Gastroesophageal sphincter (tissue), 4 donors: ENCODE data around the gene POC1A. TPM values are rescaled to one million over a fixed set of nuclear protein-coding genes. Genes with fewer than 3 reads are reported as not detected.
A peak's percentile ranks its signal among the peaks of the same experiment; 100 is the strongest.

Experiments
- ATAC-seq: fragments of 150-250 bp; one replicate; pipeline ENCODE4 v1.9.1; 2016; ENCODE audit warnings: mild to moderate bottlenecking, moderate library complexity
- H3K27ac ChIP-seq, 4 donors: fragments of 200-600 bp; sonication (generic) in 3 of 4; 1 replicate in 3 of 4; 2 replicates in 1 of 4; pipeline ENCODE4 v1.5.1; 2016 to 2019
- H3K27me3 ChIP-seq: fragments of 200-600 bp; sonication (generic); one replicate; pipeline ENCODE4 v1.5.1; 2019
- H3K36me3 ChIP-seq, 2 donors: fragments of 200-600 bp; sonication (generic); one replicate each; pipeline ENCODE4 v1.5.1; 2019; ENCODE audit warnings: control low read depth in 1 of 2
- H3K4me1 ChIP-seq, 3 donors: fragments of 200-600 bp; sonication (generic); 1 replicate in 2 of 3; 2 replicates in 1 of 3; pipeline ENCODE4 v1.5.1; 2016 to 2019; ENCODE audit warnings: control low read depth in 2 of 3
- H3K4me3 ChIP-seq, 2 donors: fragments of 200-600 bp; sonication (generic); one replicate each; pipeline ENCODE4 v1.5.1; 2019; ENCODE audit warnings: mild to moderate bottlenecking in 1 of 2, moderate library complexity in 1 of 2
- H3K9me3 ChIP-seq, 3 donors: fragments of 200-600 bp; sonication (generic); one replicate each; pipeline ENCODE4 v1.5.1; 2017 to 2019; ENCODE audit warnings: control low read depth in 2 of 3
- CTCF ChIP-seq, 4 experiments: fragments of 200-600 bp in 2 of 4; fragments of 450-650 bp in 2 of 4; sonication (generic) in 1 of 4; IDR thresholded peaks; one replicate each; pipeline ENCODE4 v1.5.1; 2017 to 2019; ENCODE audit warnings: antibody characterized with exemption in 4 of 4, mild to moderate bottlenecking in 2 of 4, moderate library complexity in 2 of 4
- EP300 ChIP-seq: sonication (generic); formaldehyde crosslinking; IDR thresholded peaks from one replicate; pipeline ENCODE4 v1.6.1; 2017; ENCODE audit warnings: antibody characterized with exemption, mild to moderate bottlenecking
- POLR2A ChIP-seq, 2 donors: fragments of 450-650 bp; IDR thresholded peaks; one replicate each; pipeline ENCODE4 v1.6.1; 2017; ENCODE audit warnings: antibody characterized with exemption in 2 of 2, mild to moderate bottlenecking in 2 of 2, moderate library complexity in 1 of 2
- POLR2AphosphoS5 ChIP-seq: sonication (generic); formaldehyde crosslinking; IDR thresholded peaks from one replicate; pipeline ENCODE4 v1.6.1; 2017; ENCODE audit warnings: antibody characterized with exemption
- WGBS, 2 donors: methylation state at CpG; one replicate each; pipeline ENCODE4 v1.1.5; 2018; ENCODE audit warnings: low coverage in 1 of 2; 5-methylcytosine and 5-hydroxymethylcytosine counted together
- total RNA-seq, 4 donors: library from RNA; depleted of rRNA; stranded (reverse); fragments of >200 nt; gene quantifications; one replicate each; pipeline ENCODE4 v1.1.0, GENCODE V29; 2016

The POC1A gene
- total RNA-seq, 4 donors from 2014 or later: 0.73 to 1.7 (median 0.93) TPM

- Histone ChIP-seq H3K27me3 (no peaks in the 10 kb centered on the region), H3K36me3 (no peaks in the 10 kb centered on the region), H3K4me3 (no peak overlapping the region), H3K9me3 (no peaks in the 10 kb centered on the region), H3K4me1 (peaks cover 0 to 50% (median 9%) of the 10 kb centered on the region in 3 donors), H3K27ac (peak overlapping the region in 2 of 4 donors; percentile 47 to 58)
- no peak for ATAC-seq
- TF ChIP-seq POLR2A (IDR thresholded peaks at IDR 0.05) (no peak), CTCF (IDR thresholded peaks at IDR 0.05) (no peak), POLR2AphosphoS5 (no peak), EP300 (no peak)
- WGBS, 2 donors: no CpG with 5 or more reads among the region's 8 CpGs
Observed at GRCh38 chr3:52090933-52091468, 63.2 kb downstream of the POC1A start.

- Histone ChIP-seq H3K4me3 (no peak overlapping the region), H3K27ac (peak overlapping the region in 3 of 4 donors; percentile 33 to 58 (median 47)), H3K9me3 (no peaks in the 10 kb centered on the region), H3K36me3 (no peaks in the 10 kb centered on the region), H3K4me1 (peaks cover 0 to 50% (median 9%) of the 10 kb centered on the region in 3 donors), H3K27me3 (no peaks in the 10 kb centered on the region)
- TF ChIP-seq EP300 (no peak), CTCF (IDR thresholded peaks at IDR 0.05) (no peak), POLR2AphosphoS5 (no peak), POLR2A (IDR thresholded peaks at IDR 0.05) (no peak)
- ATAC-seq: peak; percentile 55
- WGBS, 2 donors: 17 to 100% methylated on average over 1 to 6 of the region's 12 CpGs
Observed at GRCh38 chr3:52090131-52090932, 63.9 kb downstream of the POC1A start.

GRCh38 chr3:52089691-52090090, 64.5 kb downstream of the POC1A start:
- Histone ChIP-seq H3K4me1 (peaks cover 0 to 50% (median 9%) of the 10 kb centered on the region in 3 donors), H3K27me3 (no peaks in the 10 kb centered on the region), H3K36me3 (no peaks in the 10 kb centered on the region), H3K9me3 (no peaks in the 10 kb centered on the region), H3K4me3 (no peak overlapping the region), H3K27ac (peak overlapping the region in 3 of 4 donors; percentile 4 to 58 (median 47))
- WGBS, 2 donors: 80 to 100% methylated on average over 1 to 3 of the region's 4 CpGs
- ATAC-seq: no peak
- no peak for TF ChIP-seq EP300
- no peak for TF ChIP-seq POLR2A (IDR thresholded peaks at IDR 0.05)
- TF ChIP-seq CTCF (IDR thresholded peaks at IDR 0.05): no peak
- no peak for TF ChIP-seq POLR2AphosphoS5

GRCh38 chr3:52088445-52089367, 65.5 kb downstream of the POC1A start:
- no peaks in the 10 kb centered on the region for H3K9me3 ChIP-seq
- H3K4me1 ChIP-seq: peaks cover 0 to 50% (median 9%) of the 10 kb centered on the region in 3 donors
- TF ChIP-seq EP300 (no peak), CTCF (IDR thresholded peaks at IDR 0.05) (no peak), POLR2A (IDR thresholded peaks at IDR 0.05) (no peak), POLR2AphosphoS5 (no peak)
- peak; percentile 39 for ATAC-seq
- H3K4me3 ChIP-seq: no peak overlapping the region
- H3K36me3 ChIP-seq: no peaks in the 10 kb centered on the region
- peak overlapping the region in 2 of 4 donors; percentile 10 to 33 for H3K27ac ChIP-seq
- 90% methylated on average over 2 of the region's 17 CpGs; no CpG with 5 or more reads in 1 of the 2 donors for WGBS, 2 donors
- H3K27me3 ChIP-seq: no peaks in the 10 kb centered on the region
